H9 (cell line): ENCODE data around the gene LIN28B. TPM values are rescaled to one million over a fixed set of nuclear protein-coding genes. Genes with fewer than 3 reads are reported as not detected.
A peak's percentile ranks its signal among the peaks of the same experiment; 100 is the strongest.

Experiments
- DNase-seq: peaks from one replicate; pipeline ENCODE4 v3.0.0-alpha.2; 2017
- H2AFZ ChIP-seq: one replicate; pipeline ENCODE4 v1.6.1; 2013; ENCODE audit warnings: mild to moderate bottlenecking, low read length, control low read depth, moderate library complexity
- H2AK5ac ChIP-seq: 2 replicates; pipeline ENCODE4 v1.6.1; 2013; ENCODE audit warnings: low read length, control low read depth, mixed read lengths; ENCODE audit not compliant: insufficient read length
- H2BK120ac ChIP-seq: one replicate; pipeline ENCODE4 v1.6.1; 2013; ENCODE audit warnings: low read depth, mild to moderate bottlenecking, low read length, control low read depth, inconsistent platforms; ENCODE audit not compliant: poor library complexity, severe bottlenecking
- H2BK12ac ChIP-seq: 2 replicates; pipeline ENCODE4 v1.6.1; 2013; ENCODE audit warnings: low read length, control low read depth, mixed read lengths, low read depth; ENCODE audit not compliant: insufficient read length
- H2BK15ac ChIP-seq: 2 replicates; pipeline ENCODE4 v1.6.1; 2013; ENCODE audit warnings: low read depth, low read length, control low read depth
- H2BK20ac ChIP-seq: one replicate; pipeline ENCODE4 v1.6.1; 2013; ENCODE audit warnings: low read depth, mild to moderate bottlenecking, low read length, control low read depth, inconsistent platforms; ENCODE audit not compliant: poor library complexity, severe bottlenecking
- H2BK5ac ChIP-seq: 2 replicates; pipeline ENCODE4 v1.6.1; 2013; ENCODE audit warnings: low read length, control low read depth, mixed read lengths; ENCODE audit not compliant: insufficient read length
- H3K14ac ChIP-seq: 2 replicates; pipeline ENCODE4 v1.6.1; 2013; ENCODE audit warnings: low read length, control low read depth; ENCODE audit not compliant: insufficient read depth
- H3K18ac ChIP-seq: 2 replicates; pipeline ENCODE4 v1.6.1; 2013; ENCODE audit warnings: low read depth, mild to moderate bottlenecking, mixed read lengths, low read length, control low read depth; ENCODE audit not compliant: insufficient read length
- H3K23ac ChIP-seq: 2 replicates; pipeline ENCODE4 v1.6.1; 2013; ENCODE audit warnings: low read length, control low read depth, mixed read lengths, low read depth; ENCODE audit not compliant: insufficient read length
- H3K23me2 ChIP-seq: 2 replicates; pipeline ENCODE4 v1.6.1; 2013; ENCODE audit warnings: low read depth, mild to moderate bottlenecking, mixed read lengths, low read length, control low read depth; ENCODE audit not compliant: insufficient read length, poor library complexity, severe bottlenecking
- H3K27ac ChIP-seq: 2 replicates; pipeline ENCODE4 v1.5.1; 2013; ENCODE audit warnings: low read length, control low read depth, mixed read lengths, low read depth; ENCODE audit not compliant: insufficient read length
- H3K27me3 ChIP-seq: 2 replicates; pipeline ENCODE4 v1.6.1; 2013; ENCODE audit warnings: low read length, control low read depth, inconsistent platforms; ENCODE audit not compliant: insufficient read depth
- H3K4ac ChIP-seq: 2 replicates; pipeline ENCODE4 v1.6.1; 2013; ENCODE audit warnings: low read depth, mild to moderate bottlenecking, control low read depth, inconsistent platforms, low read length, moderate library complexity
- H3K4me1 ChIP-seq: 2 replicates; pipeline ENCODE4 v1.6.1; 2013; ENCODE audit warnings: low read length, control low read depth, inconsistent platforms; ENCODE audit not compliant: insufficient read depth
- H3K4me2 ChIP-seq: 2 replicates; pipeline ENCODE4 v1.6.1; 2013; ENCODE audit warnings: low read length, control low read depth, mixed read lengths; ENCODE audit not compliant: insufficient read length, insufficient read depth
- H3K56ac ChIP-seq: 2 replicates; pipeline ENCODE4 v1.6.1; 2013; ENCODE audit warnings: low read depth, mild to moderate bottlenecking, mixed read lengths, low read length, control low read depth; ENCODE audit not compliant: insufficient read length
- H3K79me1 ChIP-seq: 2 replicates; pipeline ENCODE4 v1.6.1; 2013; ENCODE audit warnings: low read depth, mild to moderate bottlenecking, moderate library complexity, low read length, control low read depth, inconsistent platforms; ENCODE audit not compliant: insufficient read depth, poor library complexity, severe bottlenecking
- H3K79me2 ChIP-seq: 2 replicates; pipeline ENCODE4 v1.6.1; 2013; ENCODE audit warnings: low read length, control low read depth, inconsistent platforms; ENCODE audit not compliant: insufficient read depth
- H3K9ac ChIP-seq: 2 replicates; pipeline ENCODE4 v1.6.1; 2013; ENCODE audit warnings: low read length, control low read depth, mixed read lengths; ENCODE audit not compliant: insufficient read length; ENCODE audit errors: extremely low read depth
- H3K9me3 ChIP-seq: one replicate; pipeline ENCODE4 v1.6.1; 2013; ENCODE audit warnings: low read depth, low read length, inconsistent platforms; ENCODE audit not compliant: control insufficient read depth
- H3T11ph ChIP-seq: one replicate; pipeline ENCODE4 v1.6.1; 2013; ENCODE audit warnings: mild to moderate bottlenecking, low read length, control low read depth, inconsistent platforms
- H4K20me1 ChIP-seq: one replicate; pipeline ENCODE4 v1.6.1; 2013; ENCODE audit not compliant: control insufficient read depth, insufficient read length, insufficient read depth
- H4K5ac ChIP-seq: 2 replicates; pipeline ENCODE4 v1.6.1; 2013; ENCODE audit warnings: low read depth, mild to moderate bottlenecking, mixed read lengths, low read length, control low read depth; ENCODE audit not compliant: insufficient read length
- H4K8ac ChIP-seq: replicated peaks from 2 replicates; pipeline ENCODE4 v1.6.1; 2013; ENCODE audit warnings: low read length, control low read depth, mixed read lengths, low read depth; ENCODE audit not compliant: insufficient read length
- H4K91ac ChIP-seq: 2 replicates; pipeline ENCODE4 v1.6.1; 2013; ENCODE audit warnings: low read depth, mild to moderate bottlenecking, moderate library complexity, mixed read lengths, low read length, control low read depth; ENCODE audit not compliant: insufficient read length
- H3K27ac Mint-ChIP-seq, 3 experiments: 2 replicates in 2 of 3; 3 replicates in 1 of 3; pipeline ENCODE4 v1.8.0; 2020 to 2021; ENCODE audit warnings: mixed read lengths in 3 of 3, mild to moderate bottlenecking in 1 of 3, moderate library complexity in 1 of 3
- H3K27me3 Mint-ChIP-seq: 2 replicates; pipeline ENCODE4 v1.8.0; 2021; ENCODE audit warnings: low read depth, mild to moderate bottlenecking, moderate library complexity, mixed read lengths
- H3K36me3 Mint-ChIP-seq, 3 experiments: 2 replicates in 2 of 3; 3 replicates in 1 of 3; pipeline ENCODE4 v1.8.0; 2020 to 2021; ENCODE audit warnings: low read depth in 3 of 3, mixed read lengths in 3 of 3; ENCODE audit not compliant: insufficient read depth in 1 of 3
- H3K4me1 Mint-ChIP-seq, 2 experiments: 2 replicates each; pipeline ENCODE4 v1.8.0; 2020; ENCODE audit warnings: mixed read lengths in 2 of 2
- H3K4me3 Mint-ChIP-seq, 2 experiments: 2 replicates in 1 of 2; 3 replicates in 1 of 2; pipeline ENCODE4 v1.8.0; 2020 to 2021; ENCODE audit warnings: mild to moderate bottlenecking in 2 of 2, mixed read lengths in 2 of 2, moderate library complexity in 1 of 2
- H3K9me3 Mint-ChIP-seq, 2 experiments: 2 replicates in 1 of 2; 3 replicates in 1 of 2; pipeline ENCODE4 v1.8.0; 2020; ENCODE audit warnings: mild to moderate bottlenecking in 2 of 2, mixed read lengths in 2 of 2, moderate library complexity in 1 of 2
- CTCF ChIP-seq: fragments of 200-600 bp; sonication (generic); conservative IDR thresholded peaks from 3 replicates; pipeline ENCODE4 v1.8.0; 2021; ENCODE audit warnings: antibody characterized with exemption, mild to moderate bottlenecking
- total RNA-seq: library from RNA; stranded (reverse); gene quantifications from 2 replicates; pipeline ENCODE4 v1.2.1, GENCODE V29; 2021

Gene LIN28B
- total RNA-seq, 1 experiment from 2014 or later: 110 TPM

- no peaks in the 10 kb centered on the region for H3K4me1 ChIP-seq
- no peak overlapping the region for H4K8ac ChIP-seq
- no peak overlapping the region for H3K27ac ChIP-seq
- peaks cover 23 to 36% of the 10 kb centered on the region in 2 experiments for H3K4me1 Mint-ChIP-seq
- H3K9ac ChIP-seq: no peak overlapping the region
- H3K4ac ChIP-seq: no peak overlapping the region
- no peak overlapping the region for H3K56ac ChIP-seq
- H4K20me1 ChIP-seq: no peaks in the 10 kb centered on the region
- no peaks in the 10 kb centered on the region for H3K79me1 ChIP-seq
- H3K18ac ChIP-seq: no peak overlapping the region
- no peak overlapping the region for H2BK120ac ChIP-seq
- no peak for DNase-seq
- no peaks in the 10 kb centered on the region for H3K79me2 ChIP-seq
- no peaks in the 10 kb centered on the region for H3K27me3 ChIP-seq
- H2BK15ac ChIP-seq: no peak overlapping the region
- H2AFZ ChIP-seq: no peak overlapping the region
- H3T11ph ChIP-seq: no peak overlapping the region
- H3K9me3 Mint-ChIP-seq: peaks cover 0 to 3% of the 10 kb centered on the region in 2 experiments; a peak in 1 of 5 replicates
- no peak for TF ChIP-seq CTCF
- H2BK5ac ChIP-seq: no peak overlapping the region
- H3K14ac ChIP-seq: no peak overlapping the region
- no peak overlapping the region for H2AK5ac ChIP-seq
- H4K91ac ChIP-seq: no peak overlapping the region
- H2BK20ac ChIP-seq: no peak overlapping the region
- no peak overlapping the region for H3K4me2 ChIP-seq
- H3K23ac ChIP-seq: no peak overlapping the region
- H2BK12ac ChIP-seq: no peak overlapping the region
- no peak overlapping the region for H4K5ac ChIP-seq
- H3K27ac Mint-ChIP-seq: peak overlapping the region in 1 of 3 experiments; percentile 65; a peak in 2 of 7 replicates
- H3K23me2 ChIP-seq: no peaks in the 10 kb centered on the region
- H3K9me3 ChIP-seq: no peaks in the 10 kb centered on the region
- H3K36me3 Mint-ChIP-seq: peaks cover 4 to 16% (median 10%) of the 10 kb centered on the region in 3 experiments
- no peak overlapping the region for H3K4me3 Mint-ChIP-seq
- no peaks in the 10 kb centered on the region for H3K27me3 Mint-ChIP-seq
Measured at GRCh38 chr6:105035299-105035698, 78.4 kb downstream of the LIN28B start.
